Body of pancreas (tissue), 4 donors: ENCODE measurements around the gene EIF2AK2. TPM values are rescaled to one million over a fixed set of nuclear protein-coding genes. Genes with fewer than 3 reads are reported as not detected.

ENCODE experiments used
- ATAC-seq: fragments of 150-250 bp; one replicate; pipeline ENCODE4 v1.9.1; 2016
- DNase-seq, 4 donors: peaks; one replicate each; pipeline ENCODE4 v3.0.0-alpha.2; 2019
- H3K27ac ChIP-seq, 4 donors: fragments of 200-600 bp; sonication (generic); 1 replicate in 3 of 4; 2 replicates in 1 of 4; pipeline versions ENCODE4 v1.5.1 to v1.6.1; 2016 to 2019; ENCODE audit warnings: mild to moderate bottlenecking in 1 of 4, mixed read lengths in 1 of 4, moderate library complexity in 1 of 4
- H3K27me3 ChIP-seq, 2 donors: fragments of 200-600 bp; sonication (generic); one replicate each; pipeline ENCODE4 v1.6.0; 2016; ENCODE audit warnings: mild to moderate bottlenecking in 1 of 2
- H3K36me3 ChIP-seq, 2 donors: fragments of 200-600 bp; sonication (generic); replicated peaks in 1 of 2; 2 replicates each; pipeline ENCODE4 v1.5.1; 2016; ENCODE audit warnings: low read depth in 2 of 2; ENCODE audit not compliant: insufficient read depth in 1 of 2
- H3K4me1 ChIP-seq: fragments of 200-600 bp; sonication (generic); one replicate; pipeline ENCODE4 v1.6.0; 2016
- H3K4me3 ChIP-seq, 2 donors: fragments of 200-600 bp; sonication (generic); 1 replicate in 1 of 2; 2 replicates in 1 of 2; pipeline ENCODE4 v1.5.1; 2016 to 2019
- H3K9me3 ChIP-seq, 3 donors: fragments of 200-600 bp; sonication (generic); 1 replicate in 2 of 3; 2 replicates in 1 of 3; pipeline ENCODE4 v1.5.1; 2016
- POLR2A ChIP-seq, 3 donors: fragments of 450-650 bp; IDR thresholded peaks; one replicate each; pipeline ENCODE4 v1.6.1; 2016; ENCODE audit warnings: antibody characterized with exemption in 3 of 3, mild to moderate bottlenecking in 2 of 3
- WGBS, 2 donors: methylation state at CpG; one replicate each; pipeline ENCODE4 v1.1.5; 2017; 5-methylcytosine and 5-hydroxymethylcytosine counted together
- intact Hi-C: fragments of 100-400 bp; cut with DNase I; formaldehyde crosslinking; loops from one replicate; pipeline ENCODE4 v1.15.1; 2023
- total RNA-seq, 2 donors: library from RNA; depleted of rRNA; stranded (reverse); fragments of >200 nt; gene quantifications; one replicate each; pipeline ENCODE4 v1.1.0, GENCODE V29; 2016
- TF ChIP-seq, protein P1 (sequence below), 7 experiments: fragments of 450-650 bp in 4 of 7; fragments of 200-600 bp in 3 of 7; sonication (generic) in 3 of 7; IDR thresholded peaks; one replicate each; pipeline ENCODE4 v1.5.1; 2016 to 2019; ENCODE audit warnings: antibody characterized with exemption in 7 of 7

The EIF2AK2 gene
- total RNA-seq, 2 donors from 2014 or later = 18.9 to 39.9 TPM

DNA sequence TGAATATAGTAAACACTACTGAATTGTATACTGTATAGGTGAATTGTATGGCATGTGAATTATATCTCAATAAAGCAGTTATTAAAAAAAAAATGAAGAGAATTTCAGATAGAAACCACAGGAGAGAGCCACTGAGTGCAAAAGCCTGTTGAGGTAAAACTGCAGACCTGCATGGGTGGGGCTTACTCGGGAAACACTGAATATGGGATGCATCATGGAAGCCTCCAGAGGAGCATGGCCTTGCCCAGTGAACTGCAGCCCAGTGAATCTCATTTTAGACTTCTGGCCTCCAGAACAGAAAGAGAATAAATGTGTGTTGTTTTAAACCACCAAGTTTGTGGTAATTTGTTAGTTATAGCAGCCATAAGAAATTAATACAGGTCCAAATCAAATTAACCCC is 56.7 kb downstream of the EIF2AK2 start:
- peaks cover 0 to 1% of the 10 kb centered on the region in 2 donors for H3K36me3 ChIP-seq
- no peaks in the 10 kb centered on the region for H3K27me3 ChIP-seq
- intact Hi-C loops = no loop called here
- no peak overlapping the region for H3K27ac ChIP-seq
- WGBS, 2 donors = 67 to 70% methylated on average over 1 of the region's 1 CpG
- TF ChIP-seq, protein P1, sequence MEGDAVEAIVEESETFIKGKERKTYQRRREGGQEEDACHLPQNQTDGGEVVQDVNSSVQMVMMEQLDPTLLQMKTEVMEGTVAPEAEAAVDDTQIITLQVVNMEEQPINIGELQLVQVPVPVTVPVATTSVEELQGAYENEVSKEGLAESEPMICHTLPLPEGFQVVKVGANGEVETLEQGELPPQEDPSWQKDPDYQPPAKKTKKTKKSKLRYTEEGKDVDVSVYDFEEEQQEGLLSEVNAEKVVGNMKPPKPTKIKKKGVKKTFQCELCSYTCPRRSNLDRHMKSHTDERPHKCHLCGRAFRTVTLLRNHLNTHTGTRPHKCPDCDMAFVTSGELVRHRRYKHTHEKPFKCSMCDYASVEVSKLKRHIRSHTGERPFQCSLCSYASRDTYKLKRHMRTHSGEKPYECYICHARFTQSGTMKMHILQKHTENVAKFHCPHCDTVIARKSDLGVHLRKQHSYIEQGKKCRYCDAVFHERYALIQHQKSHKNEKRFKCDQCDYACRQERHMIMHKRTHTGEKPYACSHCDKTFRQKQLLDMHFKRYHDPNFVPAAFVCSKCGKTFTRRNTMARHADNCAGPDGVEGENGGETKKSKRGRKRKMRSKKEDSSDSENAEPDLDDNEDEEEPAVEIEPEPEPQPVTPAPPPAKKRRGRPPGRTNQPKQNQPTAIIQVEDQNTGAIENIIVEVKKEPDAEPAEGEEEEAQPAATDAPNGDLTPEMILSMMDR (IDR thresholded peaks at IDR 0.05) = no peak
- TF ChIP-seq POLR2A (IDR thresholded peaks at IDR 0.05) = no peak
- no peak for ATAC-seq
- DNase-seq = no peak
- H3K4me3 ChIP-seq = no peak overlapping the region
- H3K9me3 ChIP-seq = no peaks in the 10 kb centered on the region
- no peaks in the 10 kb centered on the region for H3K4me1 ChIP-seq

DNA sequence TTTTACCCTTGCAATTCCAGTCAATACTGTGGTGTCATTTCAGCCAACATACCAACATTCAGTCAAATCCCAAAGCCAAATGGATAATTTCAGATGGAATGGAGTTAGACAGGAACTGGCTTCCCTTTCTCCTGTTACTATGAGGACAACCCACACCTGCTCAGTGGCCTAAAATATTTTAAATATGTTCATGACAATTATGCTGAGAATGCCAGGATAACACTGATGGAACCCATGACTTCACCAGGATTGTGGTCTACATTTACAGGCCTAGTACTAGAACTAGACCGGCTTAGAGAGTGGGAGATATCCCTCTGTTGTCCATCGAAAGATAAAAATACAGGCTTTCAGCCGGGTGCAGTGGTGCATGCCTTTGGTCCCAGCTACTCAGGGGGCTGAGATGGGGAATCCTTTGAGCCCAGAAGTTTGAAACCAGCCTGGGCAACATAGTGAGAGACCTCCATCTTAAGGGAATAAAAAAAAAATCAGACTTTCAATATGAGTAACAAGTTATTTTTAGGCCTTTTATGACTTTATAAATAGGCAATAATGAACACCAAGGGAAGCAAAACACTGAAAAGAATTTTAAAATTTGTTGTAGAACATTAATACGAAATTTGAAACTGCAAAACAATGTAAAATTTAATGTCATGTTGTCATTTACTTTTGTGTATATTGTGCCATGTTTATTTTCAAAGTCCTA is 58.2 kb downstream of the EIF2AK2 start:
- peaks cover 3 to 4% of the 10 kb centered on the region in 2 donors for H3K36me3 ChIP-seq
- ATAC-seq = no peak

DNA sequence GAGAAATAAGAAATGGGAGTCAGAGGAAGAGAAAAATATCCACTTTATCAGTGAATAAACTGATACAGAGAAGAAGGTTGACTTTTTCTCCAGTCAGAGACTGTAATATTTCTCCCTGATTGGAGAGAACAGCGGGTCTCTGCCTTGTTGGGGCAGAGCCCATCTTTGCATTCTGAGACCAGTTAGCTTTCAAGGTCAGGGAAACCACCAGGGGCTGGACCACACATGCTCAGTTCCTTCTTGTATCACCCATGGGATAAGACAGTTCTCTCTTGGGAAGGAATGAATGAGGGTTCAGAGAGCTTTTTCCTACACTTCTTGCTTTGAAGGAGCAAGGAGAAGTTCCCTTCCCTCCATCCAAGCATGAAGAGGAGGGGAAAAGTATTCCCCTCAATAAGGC is 60.2 kb downstream of the EIF2AK2 start:
- no peak for TF ChIP-seq POLR2A (IDR thresholded peaks at IDR 0.05)
- TF ChIP-seq, protein P1 (IDR thresholded peaks at IDR 0.05) = no peak
- H3K27me3 ChIP-seq = no peaks in the 10 kb centered on the region
- no peaks in the 10 kb centered on the region for H3K4me1 ChIP-seq
- ATAC-seq (no peak), DNase-seq (no peak)
- intact Hi-C loops = no loop called here
- peaks cover 3 to 6% of the 10 kb centered on the region in 2 donors for H3K36me3 ChIP-seq
- WGBS, 2 donors = 86 to 87% methylated on average over 1 of the region's 1 CpG
- H3K27ac ChIP-seq = no peak overlapping the region
- no peaks in the 10 kb centered on the region for H3K9me3 ChIP-seq
- no peak overlapping the region for H3K4me3 ChIP-seq

More for the DNA sequence above, 58.2 kb downstream of the EIF2AK2 start:
- H3K4me3 ChIP-seq = no peak overlapping the region
- TF ChIP-seq, protein P1 (IDR thresholded peaks at IDR 0.05) = no peak
- no peak for TF ChIP-seq POLR2A (IDR thresholded peaks at IDR 0.05)
- intact Hi-C loops = no loop called here
- 86 to 97% methylated on average over 4 of the region's 4 CpGs for WGBS, 2 donors
- H3K9me3 ChIP-seq = no peaks in the 10 kb centered on the region
- DNase-seq = no peak
- H3K4me1 ChIP-seq = no peaks in the 10 kb centered on the region
- no peaks in the 10 kb centered on the region for H3K27me3 ChIP-seq
- no peak overlapping the region for H3K27ac ChIP-seq

DNA sequence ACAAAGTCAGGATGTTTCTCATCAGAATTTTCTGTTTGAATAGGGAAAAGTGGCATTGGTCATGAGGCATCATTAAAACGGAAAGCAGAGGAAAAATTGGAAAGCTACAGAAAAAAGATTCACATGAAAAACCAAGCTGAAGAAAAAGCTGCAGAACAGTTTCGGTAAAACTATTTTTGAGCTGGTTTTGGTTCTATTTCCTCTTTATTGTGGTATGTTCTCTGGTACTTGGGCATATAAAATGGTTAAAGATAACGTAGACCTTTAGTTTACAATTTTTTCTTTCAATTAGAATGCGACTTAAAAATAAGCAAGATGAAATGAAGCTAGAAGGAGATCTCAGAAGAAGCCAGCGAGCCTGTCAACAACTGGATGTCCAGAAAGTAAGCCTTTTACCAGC is 64.9 kb downstream of the EIF2AK2 start:
- intact Hi-C loops = no loop called here
- Histone ChIP-seq H3K27me3 (no peaks in the 10 kb centered on the region), H3K36me3 (peaks cover 3 to 11% of the 10 kb centered on the region in 2 donors), H3K4me1 (no peaks in the 10 kb centered on the region), H3K4me3 (no peak overlapping the region), H3K9me3 (no peaks in the 10 kb centered on the region), H3K27ac (no peak overlapping the region)
- 80 to 83% methylated on average over 5 of the region's 5 CpGs for WGBS, 2 donors
- TF ChIP-seq, protein P1 (IDR thresholded peaks at IDR 0.05) = no peak
- TF ChIP-seq POLR2A (IDR thresholded peaks at IDR 0.05) = no peak
- no peak for ATAC-seq
- DNase-seq = no peak

DNA sequence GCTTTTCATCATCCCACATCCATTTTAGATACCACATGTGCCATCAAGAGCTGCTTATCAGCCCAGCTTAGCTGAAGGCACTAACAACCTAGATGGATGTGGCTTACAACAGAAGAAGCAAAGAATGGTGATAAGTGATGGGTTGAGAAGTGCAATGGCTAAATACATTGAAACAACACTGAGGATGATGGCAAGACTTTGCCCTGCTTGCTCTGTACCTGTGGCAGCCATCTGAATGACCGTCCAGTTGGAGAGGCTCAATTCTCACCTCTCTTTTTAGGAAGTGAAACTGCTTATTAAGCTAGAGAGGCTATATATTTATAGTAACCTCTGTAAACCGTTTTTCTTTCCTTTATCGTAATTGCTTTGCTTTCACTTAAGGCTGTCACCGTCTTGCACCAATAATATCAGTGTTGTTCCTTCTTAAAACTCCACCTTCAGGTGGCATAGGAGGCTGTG is 66.7 kb downstream of the EIF2AK2 start:
- no peaks in the 10 kb centered on the region for H3K9me3 ChIP-seq
- DNase-seq (no peak), ATAC-seq (no peak)
- no peak overlapping the region for H3K27ac ChIP-seq
- peaks cover 5% of the 10 kb centered on the region for H3K4me1 ChIP-seq
- no peak overlapping the region for H3K4me3 ChIP-seq
- no peaks in the 10 kb centered on the region for H3K27me3 ChIP-seq
- TF ChIP-seq, protein P1 (IDR thresholded peaks at IDR 0.05) = no peak
- no peak for TF ChIP-seq POLR2A (IDR thresholded peaks at IDR 0.05)
- intact Hi-C loops = no loop called here
- peaks cover 3 to 11% of the 10 kb centered on the region in 2 donors for H3K36me3 ChIP-seq
- WGBS, 2 donors = 83 to 84% methylated on average over 4 of the region's 4 CpGs
